HEK293 (cell line): Measurements from ENCODE around the gene MATN4.
A peak's percentile ranks its signal among the peaks of the same experiment; 100 is the strongest.

Experiments
- CTCF ChIA-PET: fragments of 350-600 bp; formaldehyde crosslinking; extraction: SDS; loops from one replicate; lab custom pipeline; 2021; ENCODE audit warnings: antibody characterized with exemption; lab: Yijun Ruan, JAX
- POLR2A ChIA-PET: fragments of 300-600 bp; formaldehyde crosslinking; extraction: SDS; loops from one replicate; lab custom pipeline; 2020; ENCODE audit warnings: antibody characterized with exemption, inconsistent platforms; lab: Yijun Ruan, JAX
- H3K27ac ChIP-seq: fragments of 200-500 bp; sonication (Bioruptor generic); 2 replicates; pipeline ENCODE4 v1.5.1; 2014; ENCODE audit warnings: low read depth, low read length, control low read depth, inconsistent platforms; ENCODE audit errors: extremely low read depth
- H3K36me3 ChIP-seq, 2 experiments: fragments of 200-500 bp in 1 of 2; sonication (Bioruptor generic) in 1 of 2; 1 replicate in 1 of 2; 2 replicates in 1 of 2; pipeline ENCODE4 v1.5.1; 2014 to 2017; ENCODE audit warnings: inconsistent platforms in 2 of 2, low read length in 2 of 2; ENCODE audit not compliant: control insufficient read depth in 2 of 2, insufficient read depth in 1 of 2
- H3K4me1 ChIP-seq: fragments of 200-500 bp; sonication (Bioruptor generic); 2 replicates; pipeline ENCODE4 v1.5.1; 2014; ENCODE audit warnings: mild to moderate bottlenecking, low read length, inconsistent platforms; ENCODE audit not compliant: control insufficient read depth, insufficient read depth
- H3K4me3 ChIP-seq: 2 replicates; pipeline ENCODE4 v1.5.1; 2011; ENCODE audit warnings: low read depth, mild to moderate bottlenecking, control low read depth, low read length, moderate library complexity
- H3K9me3 ChIP-seq: fragments of 200-500 bp; sonication (Bioruptor generic); 2 replicates; pipeline ENCODE4 v1.5.1; 2014; ENCODE audit warnings: low read depth, low read length, inconsistent platforms; ENCODE audit not compliant: control insufficient read depth, insufficient read depth
- GLI4 ChIP-seq: fragments of 450-650 bp; formaldehyde crosslinking; IDR thresholded peaks from 2 replicates; pipeline ENCODE4 v1.5.1; 2016; ENCODE audit warnings: missing biosample characterization, missing genetic modification characterization
- GLIS1 ChIP-seq: fragments of 450-650 bp; formaldehyde crosslinking; IDR thresholded peaks from 2 replicates; pipeline ENCODE4 v1.5.1; 2016; ENCODE audit warnings: missing biosample characterization, missing genetic modification characterization
- KLF1 ChIP-seq: fragments of 450-650 bp; formaldehyde crosslinking; IDR thresholded peaks from 2 replicates; pipeline ENCODE4 v1.5.1; 2016; ENCODE audit warnings: missing biosample characterization, missing genetic modification characterization
- KLF9 ChIP-seq: fragments of 450-650 bp; formaldehyde crosslinking; IDR thresholded peaks from 2 replicates; pipeline ENCODE4 v1.5.1; 2016; ENCODE audit warnings: missing biosample characterization, missing genetic modification characterization, low read depth
- MEIS1 ChIP-seq: sonication (generic); formaldehyde crosslinking; IDR thresholded peaks from 2 replicates; pipeline ENCODE4 v1.8.1; 2022; ENCODE audit warnings: missing genetic modification reagents, mild to moderate bottlenecking, borderline replicate concordance
- PRDM1 ChIP-seq: fragments of 450-650 bp; formaldehyde crosslinking; IDR thresholded peaks from 2 replicates; pipeline ENCODE4; 2016; ENCODE audit warnings: missing biosample characterization, missing genetic modification characterization
- RBAK ChIP-seq: fragments of 450-650 bp; formaldehyde crosslinking; IDR thresholded peaks from 2 replicates; pipeline ENCODE4 v1.5.1; 2016; ENCODE audit warnings: missing biosample characterization, missing genetic modification characterization
- ZBTB20 ChIP-seq: fragments of 450-650 bp; formaldehyde crosslinking; IDR thresholded peaks from 2 replicates; pipeline ENCODE4 v1.5.1; 2016; ENCODE audit warnings: missing biosample characterization, missing genetic modification characterization
- ZBTB7A ChIP-seq: fragments of 450-650 bp; formaldehyde crosslinking; IDR thresholded peaks from 2 replicates; pipeline ENCODE4 v1.5.1; 2016; ENCODE audit warnings: low read depth, missing biosample characterization, missing genetic modification characterization
- ZFP69B ChIP-seq: fragments of 450-650 bp; formaldehyde crosslinking; IDR thresholded peaks from 2 replicates; pipeline ENCODE4 v1.5.1; 2016; ENCODE audit warnings: missing biosample characterization, missing genetic modification characterization
- ZNF132 ChIP-seq: fragments of 450-650 bp; formaldehyde crosslinking; IDR thresholded peaks from 2 replicates; pipeline ENCODE4 v1.5.1; 2017; ENCODE audit warnings: missing biosample characterization, missing genetic modification characterization, borderline replicate concordance
- ZNF146 ChIP-seq: fragments of 450-650 bp; formaldehyde crosslinking; IDR thresholded peaks from 2 replicates; pipeline ENCODE4 v1.5.1; 2016; ENCODE audit warnings: missing biosample characterization, missing genetic modification characterization
- ZNF202 ChIP-seq: fragments of 450-650 bp; formaldehyde crosslinking; IDR thresholded peaks from 2 replicates; pipeline ENCODE4 v1.5.1; 2016; ENCODE audit warnings: missing biosample characterization, missing genetic modification characterization, borderline replicate concordance
- ZNF211 ChIP-seq: fragments of 450-650 bp; formaldehyde crosslinking; IDR thresholded peaks from 2 replicates; pipeline ENCODE4 v1.5.1; 2016; ENCODE audit warnings: low read depth, missing biosample characterization, missing genetic modification characterization
- ZNF416 ChIP-seq: fragments of 450-650 bp; formaldehyde crosslinking; IDR thresholded peaks from 2 replicates; pipeline ENCODE4 v1.5.1; 2016; ENCODE audit warnings: missing biosample characterization, missing genetic modification characterization
- ZNF561 ChIP-seq: fragments of 450-650 bp; IDR thresholded peaks from 2 replicates; pipeline ENCODE4 v1.5.1; 2018; ENCODE audit warnings: missing biosample characterization, missing genetic modification characterization, borderline replicate concordance
- ZNF585B ChIP-seq: fragments of 450-650 bp; formaldehyde crosslinking; IDR thresholded peaks from 2 replicates; pipeline ENCODE4 v1.5.1; 2016; ENCODE audit warnings: missing biosample characterization, missing genetic modification characterization
- TF ChIP-seq, protein P1 (sequence below): fragments of 450-650 bp; formaldehyde crosslinking; IDR thresholded peaks from 2 replicates; pipeline ENCODE4 v1.5.1; 2017; ENCODE audit warnings: missing biosample characterization, mild to moderate bottlenecking, missing genetic modification characterization, moderate library complexity
- TF ChIP-seq, protein P2 (sequence below): IDR thresholded peaks from 2 replicates; pipeline ENCODE4 v1.6.1; 2011; ENCODE audit warnings: mild to moderate bottlenecking, low read depth, low read length, borderline replicate concordance

Gene MATN4, protein sequence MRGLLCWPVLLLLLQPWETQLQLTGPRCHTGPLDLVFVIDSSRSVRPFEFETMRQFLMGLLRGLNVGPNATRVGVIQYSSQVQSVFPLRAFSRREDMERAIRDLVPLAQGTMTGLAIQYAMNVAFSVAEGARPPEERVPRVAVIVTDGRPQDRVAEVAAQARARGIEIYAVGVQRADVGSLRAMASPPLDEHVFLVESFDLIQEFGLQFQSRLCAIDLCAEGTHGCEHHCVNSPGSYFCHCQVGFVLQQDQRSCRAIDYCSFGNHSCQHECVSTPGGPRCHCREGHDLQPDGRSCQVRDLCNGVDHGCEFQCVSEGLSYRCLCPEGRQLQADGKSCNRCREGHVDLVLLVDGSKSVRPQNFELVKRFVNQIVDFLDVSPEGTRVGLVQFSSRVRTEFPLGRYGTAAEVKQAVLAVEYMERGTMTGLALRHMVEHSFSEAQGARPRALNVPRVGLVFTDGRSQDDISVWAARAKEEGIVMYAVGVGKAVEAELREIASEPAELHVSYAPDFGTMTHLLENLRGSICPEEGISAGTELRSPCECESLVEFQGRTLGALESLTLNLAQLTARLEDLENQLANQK

DNA sequence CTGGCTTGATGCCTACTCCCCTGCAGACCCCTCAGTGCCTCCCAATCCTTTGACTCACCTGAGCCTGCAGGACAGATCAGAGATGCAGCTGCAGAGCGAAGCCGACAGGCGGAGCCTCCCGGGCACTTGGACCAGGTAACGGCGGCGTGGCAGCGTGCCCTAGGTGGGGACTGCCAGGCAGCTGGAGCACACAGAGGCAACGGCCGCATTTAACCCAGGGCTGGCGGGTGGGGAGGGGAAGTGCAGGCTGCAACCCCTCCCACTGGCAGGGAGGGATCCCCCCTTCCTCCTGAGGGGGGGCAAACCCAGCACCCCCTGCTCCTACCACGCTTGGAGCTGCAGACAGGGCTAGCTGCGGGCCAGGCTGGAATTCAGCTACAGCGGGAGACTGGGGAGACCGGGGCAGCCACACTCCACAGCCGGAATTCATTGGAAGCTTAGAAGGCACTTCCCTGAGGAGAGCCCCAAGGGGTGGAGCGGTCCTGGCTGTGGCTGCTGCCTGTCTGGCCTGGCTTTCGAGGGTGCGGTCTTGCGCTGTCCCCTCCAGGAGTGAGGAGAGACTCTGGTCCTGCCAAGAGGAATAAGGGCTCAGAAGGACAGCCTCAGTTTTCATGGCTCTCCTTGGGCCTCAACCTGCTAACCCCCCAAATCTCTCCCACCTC is at the start of gene MATN4:
Gene MATN4, minus strand, starts transcription at position 183 of the 662 bp plus-strand sequence. CDS start 2,717 bp downstream, outside the sequence.
- Histone ChIP-seq H3K4me3 (no peak within 1 kb of the TSS), H3K27ac (no peak within 1 kb of the TSS), H3K9me3 (no peaks in the 10 kb centered on the region), H3K36me3 (no peaks in the 10 kb centered on the region), H3K4me1 (no peaks in the 10 kb centered on the region)
- CTCF ChIA-PET, result no interaction called here
- POLR2A ChIA-PET, result no interaction called here
- no peak for TF ChIP-seq ZNF202 (tag by site-specific recombination)
- no peak for TF ChIP-seq KLF9
- TF ChIP-seq, protein P1, sequence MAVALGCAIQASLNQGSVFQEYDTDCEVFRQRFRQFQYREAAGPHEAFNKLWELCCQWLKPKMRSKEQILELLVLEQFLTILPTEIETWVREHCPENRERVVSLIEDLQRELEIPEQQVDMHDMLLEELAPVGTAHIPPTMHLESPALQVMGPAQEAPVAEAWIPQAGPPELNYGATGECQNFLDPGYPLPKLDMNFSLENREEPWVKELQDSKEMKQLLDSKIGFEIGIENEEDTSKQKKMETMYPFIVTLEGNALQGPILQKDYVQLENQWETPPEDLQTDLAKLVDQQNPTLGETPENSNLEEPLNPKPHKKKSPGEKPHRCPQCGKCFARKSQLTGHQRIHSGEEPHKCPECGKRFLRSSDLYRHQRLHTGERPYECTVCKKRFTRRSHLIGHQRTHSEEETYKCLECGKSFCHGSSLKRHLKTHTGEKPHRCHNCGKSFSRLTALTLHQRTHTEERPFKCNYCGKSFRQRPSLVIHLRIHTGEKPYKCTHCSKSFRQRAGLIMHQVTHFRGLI (tag by site-specific recombination), result no peak
- TF ChIP-seq ZNF416 (tag by site-specific recombination), result no peak
- no peak for TF ChIP-seq ZNF132 (tag by site-specific recombination)
- TF ChIP-seq KLF1, result no peak
- no peak for TF ChIP-seq ZBTB20 (tag by site-specific recombination)
- TF ChIP-seq ZNF211 (tag by site-specific recombination), result no peak
- TF ChIP-seq ZBTB7A, result no peak
- no peak for TF ChIP-seq ZNF146 (tag by site-specific recombination)
- TF ChIP-seq ZFP69B, result no peak
- TF ChIP-seq MEIS1 (CRISPR knock-in tag), result no peak
- TF ChIP-seq GLI4, result no peak

DNA sequence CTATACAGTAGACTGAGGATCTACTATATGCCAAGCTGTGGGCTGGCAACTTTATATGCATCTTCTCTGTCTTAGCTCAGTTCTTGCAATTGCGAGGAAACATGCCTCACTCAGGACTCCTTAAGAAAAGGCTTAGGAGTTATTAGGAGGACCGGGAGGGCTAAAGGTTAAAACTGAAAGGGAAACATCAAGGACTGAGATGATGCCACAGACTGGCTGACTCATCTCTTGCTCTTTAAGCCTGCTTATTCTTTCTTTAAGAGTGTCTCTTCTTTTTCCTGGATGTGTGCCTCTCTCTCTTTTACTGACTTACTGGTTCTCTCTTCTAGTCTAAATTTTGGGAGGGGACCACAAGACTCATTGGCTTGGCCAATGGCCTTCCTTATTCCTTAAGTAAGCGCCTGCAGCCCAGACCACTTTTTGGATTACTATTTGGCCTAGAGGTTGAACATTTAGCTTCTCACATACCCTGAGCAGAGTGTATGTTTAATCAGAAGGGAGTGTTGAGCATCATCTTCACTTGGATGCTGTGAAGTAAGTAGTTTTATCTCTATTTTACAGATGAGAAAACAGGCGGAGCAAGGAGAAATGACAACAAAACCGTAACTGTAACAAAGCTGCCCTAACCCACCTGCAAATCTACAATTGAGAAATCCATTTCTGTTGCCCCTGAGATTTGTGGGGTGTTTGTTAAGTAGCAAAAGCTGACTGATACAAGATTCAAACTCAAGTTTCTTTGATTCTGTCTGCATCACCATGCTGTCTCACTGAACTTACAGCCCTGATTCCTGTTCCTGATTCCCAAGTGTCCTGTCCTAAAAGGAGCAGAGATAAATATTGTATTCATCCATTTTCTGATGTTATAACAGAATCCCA is 47.3 kb upstream of the MATN4 start:
- Histone ChIP-seq H3K27ac (no peak overlapping the region), H3K9me3 (no peaks in the 10 kb centered on the region), H3K4me3 (no peak overlapping the region), H3K4me1 (0 out of 2 replicates have a peak, but pooled peaks cover 2% of the 10 kb centered on the region), H3K36me3 (no peaks in the 10 kb centered on the region)
- ChIA-PET POLR2A (no interaction called here), CTCF (interaction anchor here (1.2 to 2.9 kb wide), 3 partner anchors 18 to 81 kb away, joined by 3 to 9 read pairs (median 4); no protein-coding TSS in a partner anchor)
- TF ChIP-seq ZNF585B (tag by site-specific recombination), result peak; percentile 42; the same call in 1 of the 2 replicates
- TF ChIP-seq RBAK, result peak; percentile 73; the same call in 1 of the 2 replicates
- 0 out of 2 replicates have a peak, but pooled peaks have one; percentile 43 for TF ChIP-seq PRDM1 (tag by site-specific recombination)
- no peak for TF ChIP-seq ZNF561 (tag by site-specific recombination)
- TF ChIP-seq, protein P2, sequence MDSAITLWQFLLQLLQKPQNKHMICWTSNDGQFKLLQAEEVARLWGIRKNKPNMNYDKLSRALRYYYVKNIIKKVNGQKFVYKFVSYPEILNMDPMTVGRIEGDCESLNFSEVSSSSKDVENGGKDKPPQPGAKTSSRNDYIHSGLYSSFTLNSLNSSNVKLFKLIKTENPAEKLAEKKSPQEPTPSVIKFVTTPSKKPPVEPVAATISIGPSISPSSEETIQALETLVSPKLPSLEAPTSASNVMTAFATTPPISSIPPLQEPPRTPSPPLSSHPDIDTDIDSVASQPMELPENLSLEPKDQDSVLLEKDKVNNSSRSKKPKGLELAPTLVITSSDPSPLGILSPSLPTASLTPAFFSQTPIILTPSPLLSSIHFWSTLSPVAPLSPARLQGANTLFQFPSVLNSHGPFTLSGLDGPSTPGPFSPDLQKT, result no peak
- no peak for TF ChIP-seq GLIS1 (tag by site-specific recombination)
